GM23338 (cell line): ENCODE data around the gene COL18A1.

Experiments
- CREB1 ChIP-seq: fragments of 250-450 bp; sonication (Bioruptor Pico); IDR thresholded peaks from 2 replicates; pipeline ENCODE4 v1.5.0; 2020; ENCODE audit warnings: low read depth, mild to moderate bottlenecking, moderate library complexity
- CTCF ChIP-seq, 2 experiments: fragments of 200-600 bp in 1 of 2; sonication (generic) in 1 of 2; conservative IDR thresholded peaks; 2 replicates each; pipeline versions ENCODE4 v1.5.1 to v1.6.1; 2016 to 2017; ENCODE audit warnings: antibody characterized with exemption in 2 of 2, low read depth in 2 of 2, mild to moderate bottlenecking in 2 of 2, moderate library complexity in 1 of 2
- EZH2 ChIP-seq: fragments of 200-600 bp; sonication (generic); IDR thresholded peaks from one replicate; pipeline ENCODE4 v1.8.0; 2017; ENCODE audit warnings: antibody characterized with exemption, mild to moderate bottlenecking, low read depth; ENCODE audit not compliant: unreplicated experiment
- EZH2phosphoT487 ChIP-seq: fragments of 200-600 bp; sonication (generic); IDR thresholded peaks from one replicate; pipeline ENCODE4 v1.8.1; 2018; ENCODE audit warnings: antibody characterized with exemption; ENCODE audit not compliant: unreplicated experiment
- JUNB ChIP-seq: IDR thresholded peaks from one replicate; pipeline ENCODE4 v1.6.1; 2016; ENCODE audit warnings: antibody characterized with exemption; ENCODE audit not compliant: unreplicated experiment
- NANOG ChIP-seq: IDR thresholded peaks from 2 replicates; pipeline ENCODE4 v1.6.1; 2016; ENCODE audit warnings: antibody characterized with exemption, borderline replicate concordance
- POLR2AphosphoS5 ChIP-seq: IDR thresholded peaks from 2 replicates; pipeline ENCODE4 v1.6.1; 2016; ENCODE audit warnings: antibody characterized with exemption, low read depth
- REST ChIP-seq: IDR thresholded peaks from one replicate; pipeline ENCODE4 v1.6.1; 2018; ENCODE audit warnings: antibody characterized with exemption; ENCODE audit not compliant: unreplicated experiment
- ZNF114 ChIP-seq: fragments of 250-450 bp; sonication (Bioruptor Pico); IDR thresholded peaks from 2 replicates; pipeline ENCODE4 v1.5.0; 2020; ENCODE audit warnings: mild to moderate bottlenecking, moderate library complexity
- ZNF331 ChIP-seq: fragments of 250-450 bp; sonication (Bioruptor Pico); IDR thresholded peaks from 2 replicates; pipeline ENCODE4 v1.5.0; 2020; ENCODE audit warnings: low read depth, mild to moderate bottlenecking, moderate library complexity
- ZNF462 ChIP-seq: fragments of 250-450 bp; sonication (Bioruptor Pico); IDR thresholded peaks from 2 replicates; pipeline ENCODE4 v1.5.0; 2020; ENCODE audit warnings: mild to moderate bottlenecking, moderate library complexity
- TF ChIP-seq, protein P1 (sequence below): IDR thresholded peaks from 2 replicates; pipeline ENCODE4 v1.6.1; 2016; ENCODE audit warnings: antibody characterized with exemption

- TF ChIP-seq CTCF (conservative IDR thresholded peaks at IDR 0.05; ENCODE audit: low read depth in 2 of 2), result no peak
- TF ChIP-seq REST, result no peak
- no peak for TF ChIP-seq EZH2
- no peak for TF ChIP-seq POLR2AphosphoS5
- TF ChIP-seq CREB1 (CRISPR knock-in tag), result no peak
- TF ChIP-seq, protein P1, sequence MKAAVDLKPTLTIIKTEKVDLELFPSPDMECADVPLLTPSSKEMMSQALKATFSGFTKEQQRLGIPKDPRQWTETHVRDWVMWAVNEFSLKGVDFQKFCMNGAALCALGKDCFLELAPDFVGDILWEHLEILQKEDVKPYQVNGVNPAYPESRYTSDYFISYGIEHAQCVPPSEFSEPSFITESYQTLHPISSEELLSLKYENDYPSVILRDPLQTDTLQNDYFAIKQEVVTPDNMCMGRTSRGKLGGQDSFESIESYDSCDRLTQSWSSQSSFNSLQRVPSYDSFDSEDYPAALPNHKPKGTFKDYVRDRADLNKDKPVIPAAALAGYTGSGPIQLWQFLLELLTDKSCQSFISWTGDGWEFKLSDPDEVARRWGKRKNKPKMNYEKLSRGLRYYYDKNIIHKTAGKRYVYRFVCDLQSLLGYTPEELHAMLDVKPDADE, result no peak
- no peak for TF ChIP-seq EZH2phosphoT487
- no peak for TF ChIP-seq NANOG
- TF ChIP-seq ZNF331 (CRISPR knock-in tag), result no peak
- TF ChIP-seq JUNB, result no peak
- no peak for TF ChIP-seq ZNF114 (CRISPR knock-in tag)
- TF ChIP-seq ZNF462 (CRISPR knock-in tag), result no peak
Observed at GRCh38 chr21:45382697-45382997, 22.3 kb upstream of the COL18A1 start.
